ENCODE data around the gene SLC28A1. TPM values are rescaled to one million over a fixed set of nuclear protein-coding genes. Genes with fewer than 3 reads are reported as not detected.

Gene SLC28A1
- total RNA-seq, 1 experiment from 2014 or later: not detected

GRCh38 chr15:84858231-84858630, 26.2 kb upstream of the SLC28A1 start:
- Histone ChIP-seq H3K36me3 (ENCODE audit: control insufficient read depth, insufficient read depth, low read length) (no peaks in the 10 kb centered on the region), H3K4me1 (ENCODE audit: control insufficient read depth, insufficient read depth, low read length) (no peaks in the 10 kb centered on the region), H3K4me3 (ENCODE audit: low read depth in 2 of 2, low read length in 2 of 2) (no peak overlapping the region), H3K27me3 (ENCODE audit: control insufficient read depth, insufficient read depth, low read length) (no peaks in the 10 kb centered on the region), H3K27ac (ENCODE audit: low read length) (no peak overlapping the region), H3K9me3 (ENCODE audit: control insufficient read depth, insufficient read depth, low read depth, low read length) (no peaks in the 10 kb centered on the region)
- ChIA-PET POLR2A (no interaction called here), CTCF (no interaction called here)
- in situ Hi-C loops (cut with HindIII; ENCODE audit: low pct_unique_long_range_greater_than_20kb, low sequenced_read_pairs): no loop called here
- no peak for TF ChIP-seq REST (IDR thresholded peaks at IDR 0.05; ENCODE audit: insufficient read depth in 1 of 2, low read depth in 2 of 2, low read length in 1 of 2)
- TF ChIP-seq TCF7L2 (IDR thresholded peaks at IDR 0.05; ENCODE audit: low read depth, low read length): no peak
- intact Hi-C loops (cut with micrococcal nuclease; ENCODE audit: unreplicated experiment): no loop called here
- DNase-seq (ENCODE audit: low read depth, low spot score): no peak
- BruUV-seq (replicated peaks): no TSS peak
- no peak for ATAC-seq

- intact Hi-C loops (cut with micrococcal nuclease; ENCODE audit: unreplicated experiment): no loop called here
- ChIA-PET CTCF (no interaction called here), POLR2A (no interaction called here)
- Histone ChIP-seq H3K27me3 (ENCODE audit: control insufficient read depth, insufficient read depth, low read length) (no peaks in the 10 kb centered on the region), H3K9me3 (ENCODE audit: control insufficient read depth, insufficient read depth, low read depth, low read length) (no peaks in the 10 kb centered on the region), H3K36me3 (ENCODE audit: control insufficient read depth, insufficient read depth, low read length) (no peaks in the 10 kb centered on the region), H3K27ac (ENCODE audit: low read length) (no peak overlapping the region), H3K4me1 (ENCODE audit: control insufficient read depth, insufficient read depth, low read length) (no peaks in the 10 kb centered on the region), H3K4me3 (ENCODE audit: low read depth in 2 of 2, low read length in 2 of 2) (no peak overlapping the region)
- in situ Hi-C loops (cut with HindIII; ENCODE audit: low pct_unique_long_range_greater_than_20kb, low sequenced_read_pairs): no loop called here
- ATAC-seq (no peak), DNase-seq (ENCODE audit: low read depth, low spot score) (no peak)
- no TSS peak for BruUV-seq (replicated peaks)
- TF ChIP-seq CTCF (IDR thresholded peaks at IDR 0.05): no peak
- TF ChIP-seq SIN3A (IDR thresholded peaks at IDR 0.05; ENCODE audit: borderline replicate concordance, insufficient read depth, low read depth, low read length): no peak
- TF ChIP-seq REST (IDR thresholded peaks at IDR 0.05; ENCODE audit: insufficient read depth in 1 of 2, low read depth in 2 of 2, low read length in 1 of 2): no peak
- TF ChIP-seq POLR2AphosphoS5 (IDR thresholded peaks at IDR 0.05; ENCODE audit: low read depth, low read length): no peak
- TF ChIP-seq TCF7L2 (IDR thresholded peaks at IDR 0.05; ENCODE audit: low read depth, low read length): no peak
These were observed 25.3 kb upstream of the SLC28A1 start for GRCh38 chr15:84859144-84859543.

Data from Panc1 (cell line).